ENCODE results near the gene ASPM.
A peak's percentile ranks its signal among the peaks of the same experiment; 100 is the strongest.

The ASPM gene

GRCh38 chr1:197151185-197151584, 4.7 kb upstream of the ASPM start:
- H3K36me3 ChIP-seq (replicated peaks; ENCODE audit: insufficient read depth, low read length) = no peaks in the 10 kb centered on the region
- H3K79me2 ChIP-seq (ENCODE audit: low read length) = peaks cover 2% of the 10 kb centered on the region
- no peak overlapping the region for H2AFZ ChIP-seq (ENCODE audit: low read length)
- H3K9me3 ChIP-seq (replicated peaks; ENCODE audit: insufficient read depth, low read length) = no peaks in the 10 kb centered on the region
- no peak overlapping the region for H3K9ac ChIP-seq (ENCODE audit: low read length)
- H3K27me3 ChIP-seq (replicated peaks; ENCODE audit: insufficient read depth, low read length) = no peaks in the 10 kb centered on the region
- no peaks in the 10 kb centered on the region for H3K9me2 ChIP-seq (replicated peaks; ENCODE audit: insufficient read depth, low read length)
- no peak overlapping the region for H3K4me3 ChIP-seq (ENCODE audit: low read length)
- H3K4me2 ChIP-seq (ENCODE audit: low read depth, low read length) = no peak overlapping the region
- no peaks in the 10 kb centered on the region for H3K4me1 ChIP-seq (ENCODE audit: low read length)
- H3K27ac ChIP-seq (ENCODE audit: low read length) = no peak overlapping the region
- no peak for TF ChIP-seq CTCF (IDR thresholded peaks at IDR 0.05; ENCODE audit: low read length)
- no peak for TF ChIP-seq EZH2 (optimal IDR thresholded peaks at IDR 0.05; ENCODE audit: low read depth, low read length)
- no peak for TF ChIP-seq EZH2phosphoT487 (IDR thresholded peaks at IDR 0.05; ENCODE audit: low read length)
- no peaks in the 10 kb centered on the region for H4K20me1 ChIP-seq (ENCODE audit: insufficient read depth, low read length)
- DNase-seq = no peak
- H3F3A ChIP-seq (ENCODE audit: insufficient read depth, low read length) = peaks cover 7% of the 10 kb centered on the region

GRCh38 chr1:197150336-197151005, 4.0 kb upstream of the ASPM start:
- no peaks in the 10 kb centered on the region for H3K27me3 ChIP-seq (replicated peaks; ENCODE audit: insufficient read depth, low read length)
- TF ChIP-seq EZH2 (optimal IDR thresholded peaks at IDR 0.05; ENCODE audit: low read depth, low read length) (no peak), CTCF (IDR thresholded peaks at IDR 0.05; ENCODE audit: low read length) (no peak), EZH2phosphoT487 (IDR thresholded peaks at IDR 0.05; ENCODE audit: low read length) (no peak)
- no peak overlapping the region for H3K27ac ChIP-seq (ENCODE audit: low read length)
- H2AFZ ChIP-seq (ENCODE audit: low read length) = no peak overlapping the region
- no peaks in the 10 kb centered on the region for H3K9me2 ChIP-seq (replicated peaks; ENCODE audit: insufficient read depth, low read length)
- peaks cover 11% of the 10 kb centered on the region for H3F3A ChIP-seq (ENCODE audit: insufficient read depth, low read length)
- H3K4me3 ChIP-seq (ENCODE audit: low read length) = no peak overlapping the region
- H3K4me1 ChIP-seq (ENCODE audit: low read length) = no peaks in the 10 kb centered on the region
- no peaks in the 10 kb centered on the region for H3K36me3 ChIP-seq (replicated peaks; ENCODE audit: insufficient read depth, low read length)
- no peak for DNase-seq
- no peaks in the 10 kb centered on the region for H3K9me3 ChIP-seq (replicated peaks; ENCODE audit: insufficient read depth, low read length)
- H3K79me2 ChIP-seq (ENCODE audit: low read length) = peaks cover 9% of the 10 kb centered on the region
- H4K20me1 ChIP-seq (ENCODE audit: insufficient read depth, low read length) = no peaks in the 10 kb centered on the region
- H3K9ac ChIP-seq (ENCODE audit: low read length) = no peak overlapping the region
- H3K4me2 ChIP-seq (ENCODE audit: low read depth, low read length) = no peak overlapping the region

DNA sequence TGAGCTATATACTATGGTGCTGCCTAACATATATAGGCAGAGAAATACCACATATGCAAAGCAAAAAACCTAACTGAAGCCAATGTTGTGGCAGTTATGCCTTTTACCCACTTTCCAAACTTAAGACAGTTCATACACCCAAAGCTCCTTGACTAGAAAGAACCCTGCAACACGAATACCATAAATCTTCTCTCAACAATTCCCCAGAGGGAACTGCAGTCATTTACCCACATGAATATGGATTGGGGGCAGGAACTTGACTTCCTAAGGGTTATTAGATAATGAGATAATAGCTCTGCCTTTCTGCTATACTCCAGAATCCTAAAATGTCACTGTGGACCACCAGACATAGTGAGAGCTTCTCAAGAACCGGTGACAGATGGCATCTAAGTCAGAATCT, 2.9 kb upstream of the ASPM start:
- H3K4me3 ChIP-seq (ENCODE audit: low read length) = no peak overlapping the region
- peaks cover 11% of the 10 kb centered on the region for H3F3A ChIP-seq (ENCODE audit: insufficient read depth, low read length)
- H3K27ac ChIP-seq (ENCODE audit: low read length) = no peak overlapping the region
- H3K9me3 ChIP-seq (replicated peaks; ENCODE audit: insufficient read depth, low read length) = no peaks in the 10 kb centered on the region
- no peaks in the 10 kb centered on the region for H4K20me1 ChIP-seq (ENCODE audit: insufficient read depth, low read length)
- peaks cover 3% of the 10 kb centered on the region; the same call in 1 of the 2 replicates for H3K4me1 ChIP-seq (ENCODE audit: low read length)
- no peak overlapping the region for H3K9ac ChIP-seq (ENCODE audit: low read length)
- no peaks in the 10 kb centered on the region for H3K9me2 ChIP-seq (replicated peaks; ENCODE audit: insufficient read depth, low read length)
- no peak for TF ChIP-seq EZH2 (optimal IDR thresholded peaks at IDR 0.05; ENCODE audit: low read depth, low read length)
- no peak overlapping the region for H2AFZ ChIP-seq (ENCODE audit: low read length)
- no peak for DNase-seq
- H3K4me2 ChIP-seq (ENCODE audit: low read depth, low read length) = no peak overlapping the region
- H3K79me2 ChIP-seq (ENCODE audit: low read length) = peaks cover 20% of the 10 kb centered on the region
- H3K36me3 ChIP-seq (replicated peaks; ENCODE audit: insufficient read depth, low read length) = no peaks in the 10 kb centered on the region
- H3K27me3 ChIP-seq (replicated peaks; ENCODE audit: insufficient read depth, low read length) = no peaks in the 10 kb centered on the region

- DNase-seq = peak; percentile 35
- Histone ChIP-seq H3K4me3 (ENCODE audit: low read length) (peak overlapping the region; percentile 88), H3K9me2 (replicated peaks; ENCODE audit: insufficient read depth, low read length) (no peaks in the 10 kb centered on the region), H3K4me2 (ENCODE audit: low read depth, low read length) (peak overlapping the region; percentile 83), H3K9me3 (replicated peaks; ENCODE audit: insufficient read depth, low read length) (no peaks in the 10 kb centered on the region), H3K27me3 (replicated peaks; ENCODE audit: insufficient read depth, low read length) (no peaks in the 10 kb centered on the region), H4K20me1 (ENCODE audit: insufficient read depth, low read length) (no peaks in the 10 kb centered on the region), H3K4me1 (ENCODE audit: low read length) (peaks cover 14% of the 10 kb centered on the region; the same call in 1 of the 2 replicates), H3K79me2 (ENCODE audit: low read length) (peaks cover 57% of the 10 kb centered on the region), H3K36me3 (replicated peaks; ENCODE audit: insufficient read depth, low read length) (peaks cover 4% of the 10 kb centered on the region), H3K27ac (ENCODE audit: low read length) (peak overlapping the region; percentile 68; the same call in 1 of the 2 replicates), H2AFZ (ENCODE audit: low read length) (peak overlapping the region; percentile 80), H3F3A (ENCODE audit: insufficient read depth, low read length) (peaks cover 11% of the 10 kb centered on the region), H3K9ac (ENCODE audit: low read length) (peak overlapping the region; percentile 78)
- no peak for TF ChIP-seq CTCF (IDR thresholded peaks at IDR 0.05; ENCODE audit: low read length)
- TF ChIP-seq EZH2 (optimal IDR thresholded peaks at IDR 0.05; ENCODE audit: low read depth, low read length) = no peak
- TF ChIP-seq EZH2phosphoT487 (IDR thresholded peaks at IDR 0.05; ENCODE audit: low read length) = no peak
Measured at GRCh38 chr1:197145446-197146024, 934 bp downstream of the ASPM start.
